Liver (tissue), 9 donors: ENCODE measurements around the gene LRRC4. TPM values are rescaled to one million over a fixed set of nuclear protein-coding genes. Genes with fewer than 3 reads are reported as not detected.

ENCODE experiments used
- DNase-seq: peaks from one replicate; pipeline ENCODE4 v3.0.0-alpha.2; 2017; ENCODE audit warnings: low spot score
- H3K27ac ChIP-seq, 2 donors: one replicate each; pipeline ENCODE4 v1.7.0; 2013; ENCODE audit warnings: inconsistent platforms in 2 of 2, low read length in 2 of 2, control low read depth in 1 of 2, low read depth in 1 of 2, mild to moderate bottlenecking in 1 of 2
- H3K27me3 ChIP-seq, 4 donors: one replicate each; pipeline versions ENCODE4 v1.6.1 to v1.7.0; 2013; ENCODE audit warnings: low read length in 3 of 4, inconsistent platforms in 1 of 4, mild to moderate bottlenecking in 1 of 4, moderate library complexity in 1 of 4; ENCODE audit not compliant: control insufficient read depth in 4 of 4, insufficient read depth in 4 of 4
- H3K36me3 ChIP-seq, 4 donors: one replicate each; pipeline versions ENCODE4 v1.6.1 to v1.7.0; 2013; ENCODE audit warnings: low read length in 3 of 4, mild to moderate bottlenecking in 3 of 4, low read depth in 1 of 4, moderate library complexity in 1 of 4; ENCODE audit not compliant: control insufficient read depth in 4 of 4, insufficient read depth in 3 of 4
- H3K4me1 ChIP-seq, 4 donors: one replicate each; pipeline versions ENCODE4 v1.6.1 to v1.7.0; 2013; ENCODE audit warnings: low read length in 3 of 4, mild to moderate bottlenecking in 3 of 4, moderate library complexity in 1 of 4; ENCODE audit not compliant: control insufficient read depth in 4 of 4, insufficient read depth in 4 of 4
- H3K4me3 ChIP-seq, 3 donors: one replicate each; pipeline versions ENCODE4 v1.6.1 to v1.7.0; 2013; ENCODE audit warnings: low read length in 3 of 3, control low read depth in 1 of 3, low read depth in 1 of 3, mild to moderate bottlenecking in 1 of 3
- H3K9ac ChIP-seq, 2 donors: one replicate each; pipeline ENCODE4 v1.7.0; 2013; ENCODE audit warnings: low read length in 2 of 2, mild to moderate bottlenecking in 2 of 2, moderate library complexity in 2 of 2, control low read depth in 1 of 2, low read depth in 1 of 2
- H3K9me3 ChIP-seq, 4 donors: one replicate each; pipeline versions ENCODE4 v1.6.1 to v1.7.0; 2013; ENCODE audit warnings: low read length in 3 of 4; ENCODE audit not compliant: control insufficient read depth in 4 of 4
- EGR1 ChIP-seq, 2 donors: IDR thresholded peaks; 2 replicates each; pipeline ENCODE4 v1.6.1; 2016 to 2018; ENCODE audit warnings: antibody characterized with exemption in 2 of 2, low read depth in 2 of 2
- FOXA1 ChIP-seq: IDR thresholded peaks from 2 replicates; pipeline ENCODE4 v1.6.1; 2016; ENCODE audit warnings: antibody characterized with exemption
- FOXA2 ChIP-seq: IDR thresholded peaks from 2 replicates; pipeline ENCODE4 v1.6.1; 2016; ENCODE audit warnings: antibody characterized with exemption
- GABPA ChIP-seq, 2 donors: IDR thresholded peaks in 1 of 2; conservative IDR thresholded peaks in 1 of 2; 2 replicates each; pipeline ENCODE4 v1.6.1; 2016; ENCODE audit warnings: antibody characterized with exemption in 2 of 2, mild to moderate bottlenecking in 1 of 2, moderate library complexity in 1 of 2
- HNF4G ChIP-seq: IDR thresholded peaks from 2 replicates; pipeline ENCODE4 v1.6.1; 2016; ENCODE audit warnings: antibody characterized with exemption
- JUND ChIP-seq, 2 donors: IDR thresholded peaks; 2 replicates each; pipeline ENCODE4 v1.6.1; 2016; ENCODE audit warnings: antibody characterized with exemption in 2 of 2
- NR2F2 ChIP-seq: IDR thresholded peaks from 2 replicates; pipeline ENCODE4 v1.6.1; 2016; ENCODE audit warnings: antibody characterized with exemption
- RAD21 ChIP-seq, 2 donors: IDR thresholded peaks; 2 replicates each; pipeline ENCODE4 v1.6.1; 2016; ENCODE audit warnings: antibody characterized with exemption in 2 of 2, mild to moderate bottlenecking in 2 of 2
- RXRA ChIP-seq, 2 donors: IDR thresholded peaks; 2 replicates each; pipeline ENCODE4 v1.6.1; 2017 to 2018; ENCODE audit warnings: antibody characterized with exemption in 2 of 2, mild to moderate bottlenecking in 1 of 2
- SP1 ChIP-seq: IDR thresholded peaks from 2 replicates; pipeline ENCODE4 v1.6.1; 2018; ENCODE audit warnings: antibody characterized with exemption, mild to moderate bottlenecking
- TAF1 ChIP-seq: conservative IDR thresholded peaks from 2 replicates; pipeline ENCODE4 v1.6.1; 2016; ENCODE audit warnings: antibody characterized with exemption, mild to moderate bottlenecking
- YY1 ChIP-seq: IDR thresholded peaks from 2 replicates; pipeline ENCODE4 v1.6.1; 2016; ENCODE audit warnings: antibody characterized with exemption, mild to moderate bottlenecking
- WGBS: extraction: QIAGEN DNeasy Blood & Tissue Kit; methylation state at CpG from one replicate; pipeline ENCODE4 v1.1.7; 2013; 5-methylcytosine and 5-hydroxymethylcytosine counted together
- polyA plus RNA-seq, 2 donors: library from polyadenylated mRNA; stranded (reverse) in 1 of 2; unstranded in 1 of 2; fragments of 200-250 nt in 1 of 2; fragments of >200 nt in 1 of 2; fragmentation: Nextera tagmentation in 1 of 2; extraction: Ambion mirVana in 1 of 2; gene quantifications; one replicate each; pipeline versions ENCODE4 v1.2.1 to v1.2.3, GENCODE V29; 2013 to 2015
- total RNA-seq, 2 donors: library from RNA; depleted of rRNA; stranded (reverse); fragments of >200 nt; gene quantifications; one replicate each; pipeline ENCODE4 v1.2.3, GENCODE V29; 2014
- TF ChIP-seq, protein P1 (sequence below): IDR thresholded peaks from 2 replicates; pipeline ENCODE4 v1.6.1; 2016; ENCODE audit warnings: antibody characterized with exemption
- TF ChIP-seq, protein P2 (sequence below): IDR thresholded peaks from 2 replicates; pipeline ENCODE4 v1.6.1; 2016; ENCODE audit warnings: antibody characterized with exemption
- TF ChIP-seq, protein P3 (sequence below): IDR thresholded peaks from 2 replicates; pipeline ENCODE4 v1.6.1; 2016; ENCODE audit warnings: antibody characterized with exemption, mild to moderate bottlenecking
- TF ChIP-seq, protein P4 (sequence below): IDR thresholded peaks from 2 replicates; pipeline ENCODE4 v1.6.1; 2016; ENCODE audit warnings: antibody characterized with exemption
- TF ChIP-seq, protein P5 (sequence below): fragments of 150-350 bp; IDR thresholded peaks from 2 replicates; pipeline ENCODE4 v1.5.1; 2017; ENCODE audit warnings: improper control_type of control experiment, low read depth, low read length; ENCODE audit not compliant: missing input control
- donor health status: healthy.
- donor health status: healthy.
- donor health status: healthy.
- donor health status: healthy.
- donor health status: healthy.

Gene LRRC4
- total and polyA plus RNA-seq, 4 donors, result 0.54 to 2.7 (median 1.2) TPM

DNA sequence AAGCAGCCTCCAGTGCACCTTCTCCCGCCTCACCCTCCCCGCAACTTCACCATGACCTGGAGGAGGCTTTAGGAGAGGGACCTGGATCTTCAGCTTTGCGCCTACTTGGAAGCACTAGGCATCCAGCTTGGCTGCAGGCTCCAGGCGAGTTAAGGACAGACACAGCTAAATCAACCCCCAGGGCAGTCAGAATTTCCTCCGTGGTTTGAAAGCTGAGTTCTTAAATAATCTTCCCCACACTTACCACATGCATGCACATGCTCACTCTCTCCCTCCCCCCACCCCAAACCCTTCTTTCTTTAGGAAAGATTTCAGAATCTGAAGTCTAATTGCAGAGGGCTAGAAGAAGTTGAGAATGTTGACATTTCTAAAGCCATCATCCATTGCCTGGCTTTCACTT is 36.7 kb upstream of the LRRC4 start:
- no peaks in the 10 kb centered on the region for H3K4me1 ChIP-seq
- no peak overlapping the region for H3K4me3 ChIP-seq
- peaks cover 0 to 11% (median 3%) of the 10 kb centered on the region in 4 donors for H3K36me3 ChIP-seq
- H3K27me3 ChIP-seq, result no peaks in the 10 kb centered on the region
- H3K27ac ChIP-seq, result no peak overlapping the region
- DNase-seq, result no peak
- H3K9me3 ChIP-seq, result no peaks in the 10 kb centered on the region
- TF ChIP-seq RAD21 (IDR thresholded peaks at IDR 0.05) (no peak), FOXA1 (no peak), FOXA2 (no peak), NR2F2 (no peak), HNF4G (no peak), GABPA (IDR thresholded peaks at IDR 0.05 in 1 of 2, conservative IDR thresholded peaks at IDR 0.05 in 1 of 2) (no peak), YY1 (no peak), TAF1 (no peak), SP1 (no peak), RXRA (IDR thresholded peaks at IDR 0.05) (no peak), EGR1 (IDR thresholded peaks at IDR 0.05; ENCODE audit: low read depth in 2 of 2) (no peak)
- TF ChIP-seq, protein P1, sequence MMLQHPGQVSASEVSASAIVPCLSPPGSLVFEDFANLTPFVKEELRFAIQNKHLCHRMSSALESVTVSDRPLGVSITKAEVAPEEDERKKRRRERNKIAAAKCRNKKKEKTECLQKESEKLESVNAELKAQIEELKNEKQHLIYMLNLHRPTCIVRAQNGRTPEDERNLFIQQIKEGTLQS, result no peak
- TF ChIP-seq, protein P2, sequence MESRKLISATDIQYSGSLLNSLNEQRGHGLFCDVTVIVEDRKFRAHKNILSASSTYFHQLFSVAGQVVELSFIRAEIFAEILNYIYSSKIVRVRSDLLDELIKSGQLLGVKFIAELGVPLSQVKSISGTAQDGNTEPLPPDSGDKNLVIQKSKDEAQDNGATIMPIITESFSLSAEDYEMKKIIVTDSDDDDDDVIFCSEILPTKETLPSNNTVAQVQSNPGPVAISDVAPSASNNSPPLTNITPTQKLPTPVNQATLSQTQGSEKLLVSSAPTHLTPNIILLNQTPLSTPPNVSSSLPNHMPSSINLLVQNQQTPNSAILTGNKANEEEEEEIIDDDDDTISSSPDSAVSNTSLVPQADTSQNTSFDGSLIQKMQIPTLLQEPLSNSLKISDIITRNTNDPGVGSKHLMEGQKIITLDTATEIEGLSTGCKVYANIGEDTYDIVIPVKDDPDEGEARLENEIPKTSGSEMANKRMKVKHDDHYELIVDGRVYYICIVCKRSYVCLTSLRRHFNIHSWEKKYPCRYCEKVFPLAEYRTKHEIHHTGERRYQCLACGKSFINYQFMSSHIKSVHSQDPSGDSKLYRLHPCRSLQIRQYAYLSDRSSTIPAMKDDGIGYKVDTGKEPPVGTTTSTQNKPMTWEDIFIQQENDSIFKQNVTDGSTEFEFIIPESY, result no peak
- TF ChIP-seq, protein P3, sequence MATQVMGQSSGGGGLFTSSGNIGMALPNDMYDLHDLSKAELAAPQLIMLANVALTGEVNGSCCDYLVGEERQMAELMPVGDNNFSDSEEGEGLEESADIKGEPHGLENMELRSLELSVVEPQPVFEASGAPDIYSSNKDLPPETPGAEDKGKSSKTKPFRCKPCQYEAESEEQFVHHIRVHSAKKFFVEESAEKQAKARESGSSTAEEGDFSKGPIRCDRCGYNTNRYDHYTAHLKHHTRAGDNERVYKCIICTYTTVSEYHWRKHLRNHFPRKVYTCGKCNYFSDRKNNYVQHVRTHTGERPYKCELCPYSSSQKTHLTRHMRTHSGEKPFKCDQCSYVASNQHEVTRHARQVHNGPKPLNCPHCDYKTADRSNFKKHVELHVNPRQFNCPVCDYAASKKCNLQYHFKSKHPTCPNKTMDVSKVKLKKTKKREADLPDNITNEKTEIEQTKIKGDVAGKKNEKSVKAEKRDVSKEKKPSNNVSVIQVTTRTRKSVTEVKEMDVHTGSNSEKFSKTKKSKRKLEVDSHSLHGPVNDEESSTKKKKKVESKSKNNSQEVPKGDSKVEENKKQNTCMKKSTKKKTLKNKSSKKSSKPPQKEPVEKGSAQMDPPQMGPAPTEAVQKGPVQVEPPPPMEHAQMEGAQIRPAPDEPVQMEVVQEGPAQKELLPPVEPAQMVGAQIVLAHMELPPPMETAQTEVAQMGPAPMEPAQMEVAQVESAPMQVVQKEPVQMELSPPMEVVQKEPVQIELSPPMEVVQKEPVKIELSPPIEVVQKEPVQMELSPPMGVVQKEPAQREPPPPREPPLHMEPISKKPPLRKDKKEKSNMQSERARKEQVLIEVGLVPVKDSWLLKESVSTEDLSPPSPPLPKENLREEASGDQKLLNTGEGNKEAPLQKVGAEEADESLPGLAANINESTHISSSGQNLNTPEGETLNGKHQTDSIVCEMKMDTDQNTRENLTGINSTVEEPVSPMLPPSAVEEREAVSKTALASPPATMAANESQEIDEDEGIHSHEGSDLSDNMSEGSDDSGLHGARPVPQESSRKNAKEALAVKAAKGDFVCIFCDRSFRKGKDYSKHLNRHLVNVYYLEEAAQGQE, result no peak
- TF ChIP-seq, protein P4, sequence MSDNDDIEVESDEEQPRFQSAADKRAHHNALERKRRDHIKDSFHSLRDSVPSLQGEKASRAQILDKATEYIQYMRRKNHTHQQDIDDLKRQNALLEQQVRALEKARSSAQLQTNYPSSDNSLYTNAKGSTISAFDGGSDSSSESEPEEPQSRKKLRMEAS, result no peak
- no peak overlapping the region for H3K9ac ChIP-seq
- 92% methylated on average over 5 of the region's 5 CpGs for WGBS

DNA sequence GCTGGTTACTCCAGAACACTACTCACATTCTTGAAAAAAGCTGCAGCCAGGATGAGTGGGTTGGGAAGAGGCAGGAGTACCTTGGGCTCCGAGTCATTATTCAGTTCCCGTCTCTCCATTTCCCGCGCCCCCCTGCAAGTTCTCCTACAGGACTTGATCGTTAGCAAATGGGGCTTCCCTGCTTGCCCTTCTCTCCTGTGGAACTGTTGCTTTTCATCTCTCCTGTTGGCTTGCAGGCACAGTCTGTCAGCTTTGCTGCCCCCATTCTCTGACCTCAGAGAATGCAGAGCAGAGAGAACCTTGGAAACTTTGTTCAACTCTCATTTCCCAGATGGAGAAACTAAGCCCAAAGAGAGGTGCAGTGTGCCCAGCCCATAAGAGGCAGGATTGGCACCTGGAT is 35.6 kb upstream of the LRRC4 start:
- Histone ChIP-seq H3K27ac (no peak overlapping the region), H3K36me3 (peaks cover 0 to 15% (median 5%) of the 10 kb centered on the region in 4 donors), H3K27me3 (no peaks in the 10 kb centered on the region), H3K4me3 (no peak overlapping the region), H3K4me1 (no peaks in the 10 kb centered on the region), H3K9ac (no peak overlapping the region), H3K9me3 (no peaks in the 10 kb centered on the region)
- 92% methylated on average over 5 of the region's 5 CpGs for WGBS
- no peak for DNase-seq
- TF ChIP-seq, protein P4, result no peak
- TF ChIP-seq, protein P3, result no peak
- TF ChIP-seq, protein P5, sequence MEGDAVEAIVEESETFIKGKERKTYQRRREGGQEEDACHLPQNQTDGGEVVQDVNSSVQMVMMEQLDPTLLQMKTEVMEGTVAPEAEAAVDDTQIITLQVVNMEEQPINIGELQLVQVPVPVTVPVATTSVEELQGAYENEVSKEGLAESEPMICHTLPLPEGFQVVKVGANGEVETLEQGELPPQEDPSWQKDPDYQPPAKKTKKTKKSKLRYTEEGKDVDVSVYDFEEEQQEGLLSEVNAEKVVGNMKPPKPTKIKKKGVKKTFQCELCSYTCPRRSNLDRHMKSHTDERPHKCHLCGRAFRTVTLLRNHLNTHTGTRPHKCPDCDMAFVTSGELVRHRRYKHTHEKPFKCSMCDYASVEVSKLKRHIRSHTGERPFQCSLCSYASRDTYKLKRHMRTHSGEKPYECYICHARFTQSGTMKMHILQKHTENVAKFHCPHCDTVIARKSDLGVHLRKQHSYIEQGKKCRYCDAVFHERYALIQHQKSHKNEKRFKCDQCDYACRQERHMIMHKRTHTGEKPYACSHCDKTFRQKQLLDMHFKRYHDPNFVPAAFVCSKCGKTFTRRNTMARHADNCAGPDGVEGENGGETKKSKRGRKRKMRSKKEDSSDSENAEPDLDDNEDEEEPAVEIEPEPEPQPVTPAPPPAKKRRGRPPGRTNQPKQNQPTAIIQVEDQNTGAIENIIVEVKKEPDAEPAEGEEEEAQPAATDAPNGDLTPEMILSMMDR, result no peak
- TF ChIP-seq RAD21 (IDR thresholded peaks at IDR 0.05) (no peak), FOXA2 (no peak), TAF1 (no peak), JUND (IDR thresholded peaks at IDR 0.05) (no peak), RXRA (IDR thresholded peaks at IDR 0.05) (no peak), HNF4G (no peak), FOXA1 (no peak), GABPA (IDR thresholded peaks at IDR 0.05 in 1 of 2, conservative IDR thresholded peaks at IDR 0.05 in 1 of 2) (no peak), YY1 (no peak), EGR1 (IDR thresholded peaks at IDR 0.05; ENCODE audit: low read depth in 2 of 2) (no peak), SP1 (no peak), NR2F2 (no peak)
- TF ChIP-seq, protein P2, result no peak
